WTC11 (cell line): ENCODE data around the gene POLD4. TPM values are rescaled to one million over a fixed set of nuclear protein-coding genes. Genes with fewer than 3 reads are reported as not detected.
A peak's percentile ranks its signal among the peaks of the same experiment; 100 is the strongest.

Experiments
- AFF4 ChIP-seq: sonication (generic); formaldehyde crosslinking; IDR thresholded peaks from 2 replicates; pipeline ENCODE4 v1.8.1; 2023; ENCODE audit warnings: mild to moderate bottlenecking, missing genetic modification reagents, borderline replicate concordance
- ATF1 ChIP-seq: sonication (generic); formaldehyde crosslinking; IDR thresholded peaks from 2 replicates; pipeline ENCODE4 v1.8.1; 2023; ENCODE audit warnings: mild to moderate bottlenecking, moderate library complexity, missing genetic modification reagents
- ETV6 ChIP-seq: sonication (generic); formaldehyde crosslinking; IDR thresholded peaks from 2 replicates; pipeline ENCODE4 v1.8.1; 2022; ENCODE audit warnings: mild to moderate bottlenecking, missing genetic modification reagents
- FOXJ3 ChIP-seq: sonication (generic); formaldehyde crosslinking; IDR thresholded peaks from 2 replicates; pipeline ENCODE4 v1.9.0; 2021; ENCODE audit warnings: missing genetic modification reagents, mild to moderate bottlenecking, borderline replicate concordance
- HMGA2 ChIP-seq: fragments of 250-450 bp; sonication (Bioruptor Pico); IDR thresholded peaks from 2 replicates; pipeline ENCODE4 v1.4.0; 2021; ENCODE audit warnings: mild to moderate bottlenecking, moderate library complexity
- KAT7 ChIP-seq: sonication (generic); formaldehyde crosslinking; IDR thresholded peaks from 2 replicates; pipeline ENCODE4 v1.8.1; 2023; ENCODE audit warnings: missing genetic modification reagents, mild to moderate bottlenecking, borderline replicate concordance
- MXD4 ChIP-seq: fragments of 250-450 bp; sonication (Bioruptor Pico); IDR thresholded peaks from 2 replicates; pipeline ENCODE4 v1.8.0; 2021; ENCODE audit warnings: mild to moderate bottlenecking, moderate library complexity, borderline replicate concordance
- MYBL2 ChIP-seq: sonication (generic); formaldehyde crosslinking; IDR thresholded peaks from 2 replicates; pipeline ENCODE4 v1.8.1; 2023; ENCODE audit warnings: mild to moderate bottlenecking, moderate library complexity, missing genetic modification reagents
- NR3C1 ChIP-seq: sonication (generic); formaldehyde crosslinking; conservative IDR thresholded peaks from 2 replicates; pipeline ENCODE4 v1.8.1; 2023; ENCODE audit warnings: low read depth, mild to moderate bottlenecking, missing genetic modification reagents
- PRDM15 ChIP-seq: sonication (generic); formaldehyde crosslinking; IDR thresholded peaks from 2 replicates; pipeline ENCODE4 v1.8.0; 2022; ENCODE audit warnings: missing genetic modification reagents
- SMAD3 ChIP-seq: sonication (generic); formaldehyde crosslinking; IDR thresholded peaks from 2 replicates; pipeline ENCODE4 v1.8.0; 2022; ENCODE audit warnings: missing genetic modification reagents, mild to moderate bottlenecking, borderline replicate concordance
- SOX15 ChIP-seq: fragments of 250-450 bp; sonication (Bioruptor Pico); IDR thresholded peaks from 2 replicates; pipeline ENCODE4 v1.9.0; 2021; ENCODE audit warnings: mild to moderate bottlenecking
- SP1 ChIP-seq: sonication (generic); formaldehyde crosslinking; conservative IDR thresholded peaks from 2 replicates; pipeline ENCODE4 v1.8.1; 2022; ENCODE audit warnings: missing genetic modification reagents
- STAT6 ChIP-seq: sonication (generic); formaldehyde crosslinking; conservative IDR thresholded peaks from 2 replicates; pipeline ENCODE4 v1.8.1; 2023; ENCODE audit warnings: mild to moderate bottlenecking, low read depth, missing genetic modification reagents, moderate library complexity
- TCF7 ChIP-seq: sonication (generic); formaldehyde crosslinking; IDR thresholded peaks from 2 replicates; pipeline ENCODE4 v1.8.0; 2022; ENCODE audit warnings: mild to moderate bottlenecking, low read depth, missing genetic modification reagents, moderate library complexity
- ZNF121 ChIP-seq: sonication (generic); formaldehyde crosslinking; IDR thresholded peaks from 2 replicates; pipeline ENCODE4 v1.8.0; 2023; ENCODE audit warnings: missing genetic modification reagents
- ZNF232 ChIP-seq: sonication (generic); formaldehyde crosslinking; IDR thresholded peaks from 2 replicates; pipeline ENCODE4 v1.8.0; 2022; ENCODE audit warnings: mild to moderate bottlenecking, missing genetic modification reagents
- ZNF263 ChIP-seq: sonication (generic); formaldehyde crosslinking; IDR thresholded peaks from 2 replicates; pipeline ENCODE4 v1.8.1; 2022; ENCODE audit warnings: low read depth, mild to moderate bottlenecking, moderate library complexity, missing genetic modification reagents
- ZNF281 ChIP-seq: sonication (generic); formaldehyde crosslinking; IDR thresholded peaks from 2 replicates; pipeline ENCODE4 v1.8.0; 2023; ENCODE audit warnings: mild to moderate bottlenecking, missing genetic modification reagents
- ZNF396 ChIP-seq: fragments of 250-450 bp; sonication (Bioruptor Pico); IDR thresholded peaks from 2 replicates; pipeline ENCODE4 v1.8.0; 2021; ENCODE audit warnings: mild to moderate bottlenecking, moderate library complexity, borderline replicate concordance
- ZNF425 ChIP-seq: fragments of 250-450 bp; sonication (Bioruptor Pico); conservative IDR thresholded peaks from 2 replicates; pipeline ENCODE4 v1.9.0; 2021; ENCODE audit warnings: mild to moderate bottlenecking
- ZNF671 ChIP-seq: fragments of 250-450 bp; sonication (Bioruptor Pico); IDR thresholded peaks from 2 replicates; pipeline ENCODE4 v1.8.0; 2021; ENCODE audit warnings: mild to moderate bottlenecking
- total RNA-seq: library from RNA; stranded (reverse); gene quantifications from 3 replicates; pipeline ENCODE4 v1.2.3, GENCODE V29; 2021

POLD4 gene
- total RNA-seq, 1 experiment from 2014 or later: 30.3 TPM

GRCh38 chr11:67302571-67303131 is 50.7 kb downstream of the POLD4 start (continued):
- TF ChIP-seq AFF4 (CRISPR knock-in tag) (no peak), ZNF425 (CRISPR knock-in tag) (no peak), MYBL2 (CRISPR knock-in tag) (peak; percentile 68; the same call in 1 of the 2 replicates), ZNF396 (CRISPR knock-in tag) (no peak), ZNF671 (CRISPR knock-in tag) (no peak), PRDM15 (CRISPR knock-in tag) (no peak), NR3C1 (CRISPR knock-in tag) (no peak), TCF7 (CRISPR knock-in tag) (no peak), ZNF121 (CRISPR knock-in tag) (no peak), STAT6 (no peak), ZNF281 (CRISPR knock-in tag) (no peak), SMAD3 (CRISPR knock-in tag) (no peak), MXD4 (CRISPR knock-in tag) (no peak), ETV6 (peak; percentile 47; the same call in 1 of the 2 replicates), ZNF263 (CRISPR knock-in tag) (no peak), SOX15 (CRISPR knock-in tag) (no peak), ZNF232 (no peak), FOXJ3 (no peak), KAT7 (CRISPR knock-in tag) (0 out of 2 replicates have a peak, but pooled peaks have one; percentile 34), ATF1 (no peak), HMGA2 (CRISPR knock-in tag) (no peak), SP1 (CRISPR knock-in tag) (0 out of 2 replicates have a peak, but pooled peaks have one; percentile 8)
